Measurements from ENCODE around the gene TRAPPC5. TPM values are rescaled to one million over a fixed set of nuclear protein-coding genes. Genes with fewer than 3 reads are reported as not detected.

TRAPPC5 gene
- total RNA-seq, 6 experiments from 2014 or later: 143 to 179 (median 159) TPM

DNA sequence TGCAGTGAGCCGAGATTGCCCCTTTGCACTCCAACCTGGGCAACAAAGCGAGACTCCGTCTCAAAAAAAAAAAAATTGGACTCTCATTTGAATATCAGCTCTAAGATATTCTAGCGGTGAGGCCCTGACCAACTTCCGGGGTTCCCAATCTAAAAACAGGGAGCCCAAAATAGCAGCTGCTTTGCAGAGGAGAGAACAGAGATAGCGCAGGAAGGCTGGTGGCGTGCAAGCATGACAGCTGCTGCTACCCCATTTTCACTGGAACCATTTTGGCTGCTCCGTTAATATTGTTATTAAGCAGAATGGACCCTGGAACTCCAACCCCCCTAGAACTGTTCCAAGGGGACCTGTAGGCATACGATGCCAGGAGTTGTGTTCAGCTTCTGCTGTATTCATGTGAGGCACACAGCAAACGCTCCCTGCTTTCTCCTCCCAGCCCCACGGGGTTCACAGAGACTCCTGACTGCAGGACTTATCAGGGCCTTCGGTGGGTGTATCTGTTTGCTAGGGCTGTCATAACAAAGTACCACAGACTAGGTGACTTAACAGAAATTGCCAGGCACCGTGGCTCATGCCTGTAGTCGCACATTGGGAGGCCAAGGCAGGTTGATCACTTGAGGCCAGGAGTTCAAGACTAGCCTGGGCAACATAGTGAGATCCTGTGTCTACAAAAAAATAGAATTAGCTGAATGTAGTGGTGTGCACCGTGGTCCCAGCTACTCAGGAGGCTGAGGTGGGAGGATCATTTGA is 32.2 kb upstream of the TRAPPC5 start:
- peaks cover 10% of the 10 kb centered on the region for H3K4me1 Mint-ChIP-seq (ENCODE audit: low read depth)
- no peaks in the 10 kb centered on the region for H3K9me3 Mint-ChIP-seq
- TF ChIP-seq CTCF (IDR thresholded peaks at IDR 0.05): no peak
- H3K4me3 Mint-ChIP-seq: no peak overlapping the region
- no peak overlapping the region for H3K27ac Mint-ChIP-seq
- peaks cover 13% of the 10 kb centered on the region for H3K27me3 Mint-ChIP-seq (ENCODE audit: insufficient read depth)
- DNase-seq: no peak
- H3K36me3 Mint-ChIP-seq (ENCODE audit: low read depth): no peaks in the 10 kb centered on the region

DNA sequence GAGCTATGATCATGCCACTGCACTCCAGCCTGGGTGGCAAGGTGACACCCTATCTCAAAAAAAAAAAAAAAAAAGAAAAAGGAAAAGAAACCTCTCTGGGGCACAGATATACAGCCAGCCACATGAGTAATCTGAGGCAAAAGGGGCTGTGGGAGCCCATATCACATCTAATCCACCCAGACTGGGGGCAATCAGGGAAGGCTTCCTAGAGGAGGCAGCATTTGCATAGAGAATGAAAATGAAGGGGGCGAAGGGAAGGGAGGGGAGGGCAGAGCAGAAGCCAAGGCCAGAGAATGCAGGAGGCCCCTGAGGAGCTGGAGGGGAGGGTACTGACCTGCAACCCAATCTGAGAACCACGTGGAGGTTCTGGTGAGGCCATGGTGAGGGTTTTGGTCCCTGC is 30.5 kb upstream of the TRAPPC5 start:
- H3K27ac Mint-ChIP-seq: no peak overlapping the region
- peaks cover 14% of the 10 kb centered on the region for H3K27me3 Mint-ChIP-seq (ENCODE audit: insufficient read depth)
- no peaks in the 10 kb centered on the region for H3K9me3 Mint-ChIP-seq
- TF ChIP-seq CTCF (IDR thresholded peaks at IDR 0.05): no peak
- no peak overlapping the region for H3K4me3 Mint-ChIP-seq
- DNase-seq: no peak
- no peaks in the 10 kb centered on the region for H3K36me3 Mint-ChIP-seq (ENCODE audit: low read depth)
- H3K4me1 Mint-ChIP-seq (ENCODE audit: low read depth): peaks cover 10% of the 10 kb centered on the region

DNA sequence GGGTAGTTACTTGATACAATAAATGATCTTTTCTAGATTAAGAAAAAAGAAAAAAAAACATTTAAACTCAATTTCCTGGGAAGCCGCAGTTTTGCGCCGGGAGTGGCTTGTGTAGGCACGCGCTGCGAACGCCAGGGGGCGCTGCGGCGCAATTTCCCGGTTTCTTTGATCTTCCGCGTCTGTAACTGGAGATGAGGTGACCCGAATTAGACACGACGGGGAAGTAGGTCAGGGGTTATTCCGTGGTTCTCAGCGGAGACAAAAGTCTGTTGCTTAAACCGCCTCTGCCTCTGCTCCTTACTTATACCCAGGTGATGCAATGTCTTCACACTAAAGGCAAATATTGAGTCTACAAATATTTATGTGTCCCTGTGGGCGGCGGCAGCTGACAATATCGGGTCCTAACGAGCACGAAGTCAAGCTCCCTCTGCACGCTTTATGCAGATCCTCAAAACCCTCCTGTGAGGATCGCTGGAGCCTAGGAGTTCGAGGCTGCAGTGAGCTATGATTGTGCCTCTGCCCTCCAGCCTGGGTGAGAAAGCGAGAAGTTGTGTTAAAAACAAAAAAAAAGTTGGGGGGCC is 28.5 kb upstream of the TRAPPC5 start:
- peaks cover 10% of the 10 kb centered on the region for H3K4me1 Mint-ChIP-seq (ENCODE audit: low read depth)
- no peaks in the 10 kb centered on the region for H3K9me3 Mint-ChIP-seq
- H3K4me3 Mint-ChIP-seq: peak overlapping the region; percentile 68
- peak; percentile 99 for TF ChIP-seq CTCF (IDR thresholded peaks at IDR 0.05)
- H3K36me3 Mint-ChIP-seq (ENCODE audit: low read depth): no peaks in the 10 kb centered on the region
- peaks cover 19% of the 10 kb centered on the region for H3K27me3 Mint-ChIP-seq (ENCODE audit: insufficient read depth)
- H3K27ac Mint-ChIP-seq: no peak overlapping the region
- DNase-seq: peak; percentile 44

DNA sequence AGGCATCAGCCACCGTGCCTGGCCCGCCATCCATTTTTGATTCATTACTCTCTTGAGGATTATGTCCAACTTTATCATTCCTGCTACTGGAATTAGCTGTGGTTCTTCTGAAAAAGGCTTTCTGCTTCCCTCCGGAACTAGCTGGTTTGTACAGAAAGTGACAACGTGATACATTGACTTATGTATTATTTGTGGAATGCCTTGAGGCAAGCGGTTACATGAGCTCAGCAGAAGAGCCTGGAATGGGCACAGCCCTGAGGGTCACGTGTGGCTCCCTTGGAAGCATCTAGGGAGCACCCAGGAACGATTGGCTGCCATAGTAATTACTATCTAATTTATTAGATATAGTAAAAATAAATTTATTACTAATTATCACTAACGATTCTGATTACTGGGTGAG is 26.2 kb upstream of the TRAPPC5 start:
- DNase-seq: peak; percentile 50
- Mint-ChIP-seq H3K4me1 (ENCODE audit: low read depth) (peaks cover 10% of the 10 kb centered on the region), H3K27me3 (ENCODE audit: insufficient read depth) (peaks cover 25% of the 10 kb centered on the region)

GRCh38 chr19:7655581-7655980 is 25.1 kb upstream of the TRAPPC5 start:
- peaks cover 30% of the 10 kb centered on the region for H3K27me3 Mint-ChIP-seq (ENCODE audit: insufficient read depth)
- no peaks in the 10 kb centered on the region for H3K36me3 Mint-ChIP-seq (ENCODE audit: low read depth)
- TF ChIP-seq CTCF (IDR thresholded peaks at IDR 0.05): no peak
- peaks cover 10% of the 10 kb centered on the region for H3K4me1 Mint-ChIP-seq (ENCODE audit: low read depth)
- no peaks in the 10 kb centered on the region for H3K9me3 Mint-ChIP-seq
- H3K27ac Mint-ChIP-seq: no peak overlapping the region
- no peak overlapping the region for H3K4me3 Mint-ChIP-seq
- DNase-seq: no peak

More for the DNA sequence above, 26.2 kb upstream of the TRAPPC5 start:
- no peak for TF ChIP-seq CTCF (IDR thresholded peaks at IDR 0.05)
- H3K4me3 Mint-ChIP-seq: no peak overlapping the region
- no peaks in the 10 kb centered on the region for H3K9me3 Mint-ChIP-seq
- H3K36me3 Mint-ChIP-seq (ENCODE audit: low read depth): no peaks in the 10 kb centered on the region
- no peak overlapping the region for H3K27ac Mint-ChIP-seq

Measured in HFFc6 (cell line).